K562 (cell line): Measurements from ENCODE around the gene SMAP2. TPM values are rescaled to one million over a fixed set of nuclear protein-coding genes. Genes with fewer than 3 reads are reported as not detected.

ENCODE experiments used
- ATAC-seq: fragments of 200-7000 bp; cut with Tn5 transposase; 3 replicates; pipeline ENCODE4 v1.9.1; 2020; ENCODE audit warnings: moderate library complexity
- BruUV-seq: library from RNA; stranded (reverse); fragments of 400-500 nt; replicated peaks from 2 replicates; lab custom pipeline; 2021; lab: Mats Ljungman, UMichigan
- CTCF ChIA-PET: fragments of 300-600 bp; formaldehyde crosslinking; extraction: SDS; loops from one replicate; lab custom pipeline; 2021; ENCODE audit warnings: low intra/inter-chr PET ratio; lab: Yijun Ruan, JAX
- POLR2A ChIA-PET: fragments of 300-600, 350-650 bp; sonication (Branson Sonifier 250); formaldehyde crosslinking; extraction: SDS; loops from one replicate; lab custom pipeline; 2021; ENCODE audit warnings: antibody characterized with exemption, inconsistent platforms; lab: Yijun Ruan, JAX
- DNase-seq, 4 experiments: peaks; one replicate each; pipeline versions ENCODE4 v3.0.0 to v3.0.0-alpha.2; 2011 to 2018; ENCODE audit warnings: low spot score in 3 of 4, mixed read lengths in 3 of 4; ENCODE audit errors: extremely low read depth in 1 of 4
- FAIRE-seq: peaks from 2 replicates; lab custom pipeline; 2011; peaks lifted over from hg19 to GRCh38; lab: Jason Lieb, UNC
- H2AFZ ChIP-seq: 2 replicates; pipeline ENCODE4 v1.6.0; 2011; ENCODE audit warnings: low read depth, low read length, control low read depth, inconsistent platforms
- H3K27ac ChIP-seq: fragments of 200-600 bp; 3 replicates; pipeline ENCODE4 v1.8.0; 2011; ENCODE audit warnings: low read depth, mild to moderate bottlenecking, control low read depth, inconsistent platforms, low read length, moderate library complexity, mixed read lengths; ENCODE audit errors: extremely low read depth
- H3K27me3 ChIP-seq, 2 experiments: fragments of 300-600 bp in 1 of 2; 2 replicates in 1 of 2; 3 replicates in 1 of 2; pipeline versions ENCODE4 v1.6.0 to v1.8.0; 2011; ENCODE audit warnings: inconsistent platforms in 2 of 2, low read length in 2 of 2, mild to moderate bottlenecking in 1 of 2, mixed read lengths in 1 of 2, moderate library complexity in 1 of 2; ENCODE audit not compliant: control insufficient read depth in 2 of 2, insufficient read depth in 2 of 2
- H3K36me3 ChIP-seq: fragments of 300-600 bp; 3 replicates; pipeline ENCODE4 v1.8.0; 2011; ENCODE audit warnings: mild to moderate bottlenecking, low read length, inconsistent platforms; ENCODE audit not compliant: control insufficient read depth, insufficient read depth
- H3K4me1 ChIP-seq, 2 experiments: fragments of 200-600 bp in 1 of 2; replicated peaks in 1 of 2; 2 replicates in 1 of 2; 3 replicates in 1 of 2; pipeline versions ENCODE4 v1.5.1 to v1.8.0; 2011; ENCODE audit warnings: inconsistent platforms in 2 of 2, low read length in 2 of 2, mild to moderate bottlenecking in 1 of 2, mixed read lengths in 1 of 2, moderate library complexity in 1 of 2; ENCODE audit not compliant: control insufficient read depth in 2 of 2, insufficient read depth in 2 of 2
- H3K4me2 ChIP-seq: 2 replicates; pipeline ENCODE4 v1.6.1; 2011; ENCODE audit warnings: low read length, control low read depth, inconsistent platforms, mixed read lengths; ENCODE audit not compliant: insufficient read depth
- H3K4me3 ChIP-seq: fragments of 200-600 bp; sonication (generic), shearing (Covaris generic); 2 replicates; pipeline ENCODE4 v1.5.1; 2016; ENCODE audit warnings: control low read depth, inconsistent platforms
- H3K79me2 ChIP-seq: fragments of 200-600 bp; 3 replicates; pipeline ENCODE4 v1.8.0; 2011; ENCODE audit warnings: low read length, inconsistent platforms; ENCODE audit not compliant: control insufficient read depth, insufficient read depth
- H3K9ac ChIP-seq, 2 experiments: 2 replicates each; pipeline versions ENCODE4 v1.6.0 to v1.6.1; 2011; ENCODE audit warnings: low read depth in 2 of 2, low read length in 2 of 2, control low read depth in 1 of 2, inconsistent platforms in 1 of 2, mild to moderate bottlenecking in 1 of 2, mixed read lengths in 1 of 2; ENCODE audit not compliant: insufficient read depth in 1 of 2
- H3K9me1 ChIP-seq: one replicate; pipeline ENCODE4 v1.6.0; 2011; ENCODE audit warnings: inconsistent platforms, mild to moderate bottlenecking, low read length, moderate library complexity; ENCODE audit not compliant: control insufficient read depth, insufficient read depth
- H3K9me3 ChIP-seq: replicated peaks from 2 replicates; pipeline ENCODE4 v1.5.1; 2011; ENCODE audit warnings: low read depth, low read length, inconsistent platforms; ENCODE audit not compliant: control insufficient read depth, insufficient read depth
- H4K20me1 ChIP-seq: replicated peaks from 2 replicates; pipeline ENCODE4 v1.6.1; 2011; ENCODE audit warnings: low read length, inconsistent platforms, mixed read lengths; ENCODE audit not compliant: control insufficient read depth, insufficient read depth
- ATF7 ChIP-seq: fragments of 450-650 bp; IDR thresholded peaks from 2 replicates; pipeline ENCODE4 v1.7.1; 2014; ENCODE audit warnings: mild to moderate bottlenecking, moderate library complexity
- HSF4 ChIP-seq: fragments of 250-450 bp; sonication (Bioruptor Pico); IDR thresholded peaks from 2 replicates; pipeline ENCODE4 v2.1.2; 2022; ENCODE audit warnings: mild to moderate bottlenecking, moderate library complexity, borderline replicate concordance
- KDM4B ChIP-seq, 2 experiments: fragments of 450-650 bp in 1 of 2; sonication (generic) in 1 of 2; IDR thresholded peaks; 2 replicates each; pipeline ENCODE4 v1.6.1; 2016 to 2017; ENCODE audit warnings: borderline replicate concordance in 2 of 2, antibody characterized with exemption in 1 of 2, low read depth in 1 of 2, mild to moderate bottlenecking in 1 of 2
- PHB ChIP-seq: fragments of 250-450 bp; sonication (Bioruptor Pico); IDR thresholded peaks from 2 replicates; pipeline ENCODE4 v1.5.0; 2021
- SMC3 ChIP-seq: conservative IDR thresholded peaks from 2 replicates; pipeline ENCODE4 v1.6.1; 2011; ENCODE audit warnings: low read depth, low read length, improper control_type of control experiment; ENCODE audit not compliant: insufficient read depth
- TCFL5 ChIP-seq: fragments of 250-450 bp; sonication (Bioruptor Pico); conservative IDR thresholded peaks from 2 replicates; pipeline ENCODE4 v1.6.1; 2021; ENCODE audit warnings: mild to moderate bottlenecking, moderate library complexity, matching md5 sums
- ZNF212 ChIP-seq: fragments of 450-650 bp; formaldehyde crosslinking; IDR thresholded peaks from 2 replicates; pipeline ENCODE4 v1.4.0; 2020; ENCODE audit warnings: mild to moderate bottlenecking
- ZNF324 ChIP-seq: fragments of 250-450 bp; sonication (Bioruptor Pico); IDR thresholded peaks from 2 replicates; pipeline ENCODE4 v1.4.0; 2020; ENCODE audit warnings: mild to moderate bottlenecking
- ZNF518B ChIP-seq: fragments of 250-450 bp; sonication (Bioruptor Pico); IDR thresholded peaks from 2 replicates; pipeline ENCODE4 v1.5.0; 2021; ENCODE audit warnings: mild to moderate bottlenecking, moderate library complexity
- ZNF699 ChIP-seq: fragments of 250-450 bp; sonication (Bioruptor Pico); IDR thresholded peaks from 2 replicates; pipeline ENCODE4 v1.8.0; 2021; ENCODE audit warnings: mild to moderate bottlenecking, moderate library complexity; ENCODE audit not compliant: insufficient replicate concordance
- WGBS: fragments of 100-300 bp; shearing (Covaris generic); methylation state at CpG from one replicate; pipeline ENCODE4 v1.1.6; 2016; ENCODE audit warnings: low coverage, mixed read lengths; ENCODE audit not compliant: insufficient coverage; ENCODE audit errors: missing lambda C conversion rate; 5-methylcytosine and 5-hydroxymethylcytosine counted together
- in situ Hi-C: fragments of 300-500 bp; cut with MboI; formaldehyde crosslinking; loops from 4 replicates; pipeline ENCODE4 v1.15.0; 2018; ENCODE audit warnings: inconsistent platforms, mixed read lengths
- intact Hi-C: fragments of 100-400 bp; cut with micrococcal nuclease; formaldehyde crosslinking; loops from 2 replicates; pipeline ENCODE4 v1.14.2; 2022
- polyA plus RNA-seq, 8 experiments: library from polyadenylated mRNA; depleted of rRNA in 4 of 8; stranded (reverse) in 5 of 8; unstranded in 3 of 8; fragments of >200 nt; fragmentation: Nextera tagmentation in 2 of 8; fragmentation: Illumina TruSeq in 1 of 8; extraction: Ambion mirVana in 2 of 8; extraction: Trizol in 1 of 8; gene quantifications; 2 replicates each; pipeline versions ENCODE4 v1.2.1 to v1.2.3, GENCODE V29; 2011 to 2014; ENCODE audit warnings: inconsistent platforms in 1 of 8, missing spikeins in 1 of 8
- total RNA-seq, 7 experiments: library from RNA; depleted of rRNA in 6 of 7; stranded (reverse); fragments of >200 nt in 6 of 7; fragmentation: Illumina TruSeq in 2 of 7; extraction: Trizol in 2 of 7; gene quantifications; 2 replicates each; pipeline versions ENCODE4 v1.2.1 to v1.2.3, GENCODE V29; 2011 to 2021; ENCODE audit warnings: low replicate concordance in 1 of 7

SMAP2 gene
- total and polyA plus RNA-seq, 9 of the 15 experiments (the other 6 are each of a cell fraction or from before 2014, with no cell fraction given) = 38.7 to 212 (median 94.1) TPM

GRCh38 chr1:40361201-40361600, 12.3 kb upstream of the SMAP2 start:
- Histone ChIP-seq H4K20me1 (no peaks in the 10 kb centered on the region), H3K27me3 (no peaks in the 10 kb centered on the region), H3K36me3 (no peaks in the 10 kb centered on the region), H3K79me2 (no peaks in the 10 kb centered on the region), H3K4me3 (no peak overlapping the region)
- WGBS = 33% methylated on average over 1 of the region's 1 CpG
- no peak for TF ChIP-seq ZNF212 (CRISPR knock-in tag)
- TF ChIP-seq TCFL5 = no peak
- TF ChIP-seq PHB (CRISPR knock-in tag) = no peak
- TF ChIP-seq ZNF699 (CRISPR knock-in tag) = no peak
- TF ChIP-seq HSF4 (CRISPR knock-in tag) = no peak
- TF ChIP-seq KDM4B (IDR thresholded peaks at IDR 0.05; ENCODE audit: borderline replicate concordance in 2 of 2, low read depth in 1 of 2) = no peak
- no peak for TF ChIP-seq ZNF518B (CRISPR knock-in tag)
- TF ChIP-seq SMC3 = no peak
- no peak for TF ChIP-seq ZNF324 (CRISPR knock-in tag)
- no peak for TF ChIP-seq ATF7
- TF ChIP-seq, all 486 proteins: peak for 0
- no peak overlapping the region for H3K4me2 ChIP-seq
- intact Hi-C loops = no loop called here
- 0 out of 2 replicates have a peak overlapping the region, but pooled peaks have one; percentile 28 for H2AFZ ChIP-seq
- no peaks in the 10 kb centered on the region for H3K9me3 ChIP-seq
- FAIRE-seq = no peak
- no peak overlapping the region for H3K27ac ChIP-seq
- H3K4me1 ChIP-seq = no peaks in the 10 kb centered on the region
- H3K9ac ChIP-seq = no peak overlapping the region
- no TSS peak for BruUV-seq
- DNase-seq = no peak
- H3K9me1 ChIP-seq = no peaks in the 10 kb centered on the region
- no peak; the same call in 2 of the 3 replicates for ATAC-seq
- in situ Hi-C loops = no loop called here
- CTCF ChIA-PET = no interaction called here
- POLR2A ChIA-PET = interaction anchor here (0.7 to 1.2 kb wide), 3 partner anchors 9 to 25 kb away, joined by 3 to 4 read pairs (median 3); no protein-coding TSS in a partner anchor
